Gastroesophageal sphincter (tissue), 3 donors: ENCODE data around the gene DISC1.

ENCODE experiments used
- EP300 ChIP-seq: sonication (generic); formaldehyde crosslinking; IDR thresholded peaks from one replicate; pipeline ENCODE4 v1.6.1; 2017; ENCODE audit warnings: antibody characterized with exemption, mild to moderate bottlenecking
- POLR2A ChIP-seq, 2 donors: fragments of 450-650 bp; IDR thresholded peaks; one replicate each; pipeline ENCODE4 v1.6.1; 2017; ENCODE audit warnings: antibody characterized with exemption in 2 of 2, mild to moderate bottlenecking in 2 of 2, moderate library complexity in 1 of 2
- POLR2AphosphoS5 ChIP-seq: sonication (generic); formaldehyde crosslinking; IDR thresholded peaks from one replicate; pipeline ENCODE4 v1.6.1; 2017; ENCODE audit warnings: antibody characterized with exemption
- TF ChIP-seq, protein P1 (sequence below), 4 experiments: fragments of 200-600 bp in 2 of 4; fragments of 450-650 bp in 2 of 4; sonication (generic) in 1 of 4; IDR thresholded peaks; one replicate each; pipeline ENCODE4 v1.5.1; 2017 to 2019; ENCODE audit warnings: antibody characterized with exemption in 4 of 4, mild to moderate bottlenecking in 2 of 4, moderate library complexity in 2 of 4

- TF ChIP-seq POLR2A (IDR thresholded peaks at IDR 0.05): no peak
- TF ChIP-seq, protein P1, sequence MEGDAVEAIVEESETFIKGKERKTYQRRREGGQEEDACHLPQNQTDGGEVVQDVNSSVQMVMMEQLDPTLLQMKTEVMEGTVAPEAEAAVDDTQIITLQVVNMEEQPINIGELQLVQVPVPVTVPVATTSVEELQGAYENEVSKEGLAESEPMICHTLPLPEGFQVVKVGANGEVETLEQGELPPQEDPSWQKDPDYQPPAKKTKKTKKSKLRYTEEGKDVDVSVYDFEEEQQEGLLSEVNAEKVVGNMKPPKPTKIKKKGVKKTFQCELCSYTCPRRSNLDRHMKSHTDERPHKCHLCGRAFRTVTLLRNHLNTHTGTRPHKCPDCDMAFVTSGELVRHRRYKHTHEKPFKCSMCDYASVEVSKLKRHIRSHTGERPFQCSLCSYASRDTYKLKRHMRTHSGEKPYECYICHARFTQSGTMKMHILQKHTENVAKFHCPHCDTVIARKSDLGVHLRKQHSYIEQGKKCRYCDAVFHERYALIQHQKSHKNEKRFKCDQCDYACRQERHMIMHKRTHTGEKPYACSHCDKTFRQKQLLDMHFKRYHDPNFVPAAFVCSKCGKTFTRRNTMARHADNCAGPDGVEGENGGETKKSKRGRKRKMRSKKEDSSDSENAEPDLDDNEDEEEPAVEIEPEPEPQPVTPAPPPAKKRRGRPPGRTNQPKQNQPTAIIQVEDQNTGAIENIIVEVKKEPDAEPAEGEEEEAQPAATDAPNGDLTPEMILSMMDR (IDR thresholded peaks at IDR 0.05): no peak
- no peak for TF ChIP-seq EP300
- no peak for TF ChIP-seq POLR2AphosphoS5
These were observed 393.8 kb downstream of the DISC1 start for GRCh38 chr1:232020352-232020751.
